NCI-H510A (cell line): ENCODE measurements around the gene AMD1.

Experiments used
- DNase-seq: peaks from one replicate; lab custom pipeline; 2025; lab: John Stamatoyannopoulos, UW

AMD1 gene

DNA sequence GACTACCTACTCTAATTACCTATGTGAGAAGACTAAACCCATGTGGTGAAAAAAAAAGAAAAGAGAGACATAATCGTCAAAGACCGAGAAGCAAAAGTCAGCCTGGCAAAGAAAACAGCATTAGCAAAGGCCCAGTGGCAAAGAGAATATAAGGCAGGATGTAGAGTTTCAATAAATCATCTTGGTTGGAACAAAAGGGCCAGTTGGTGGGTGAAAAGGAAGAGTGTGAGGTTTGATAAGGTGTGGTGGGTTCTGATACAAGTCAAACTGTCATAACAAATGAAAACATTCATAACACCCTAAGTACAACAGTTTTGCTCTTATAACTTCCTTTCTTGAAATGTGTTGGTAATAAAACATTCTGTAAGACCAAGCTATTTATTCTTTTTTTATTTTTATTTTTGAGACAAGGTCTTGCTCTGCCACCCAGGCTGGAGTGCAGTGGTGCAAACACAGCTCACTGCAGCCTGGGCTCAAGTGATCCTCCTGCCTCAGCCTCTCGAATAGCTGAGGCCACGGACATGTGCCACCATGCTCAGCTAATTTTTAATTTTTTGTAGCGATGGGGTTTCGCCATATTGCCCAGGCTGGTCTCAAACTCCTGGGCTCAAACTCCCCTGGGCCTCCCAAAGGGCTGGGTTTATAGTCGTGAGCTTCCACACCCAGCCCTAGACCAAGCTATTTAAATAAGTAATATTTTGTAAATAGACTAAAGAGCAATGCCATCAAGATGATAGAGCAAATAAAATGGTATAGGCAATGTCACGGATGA, 65.0 kb downstream of the AMD1 start:
- no peak for DNase-seq

DNA sequence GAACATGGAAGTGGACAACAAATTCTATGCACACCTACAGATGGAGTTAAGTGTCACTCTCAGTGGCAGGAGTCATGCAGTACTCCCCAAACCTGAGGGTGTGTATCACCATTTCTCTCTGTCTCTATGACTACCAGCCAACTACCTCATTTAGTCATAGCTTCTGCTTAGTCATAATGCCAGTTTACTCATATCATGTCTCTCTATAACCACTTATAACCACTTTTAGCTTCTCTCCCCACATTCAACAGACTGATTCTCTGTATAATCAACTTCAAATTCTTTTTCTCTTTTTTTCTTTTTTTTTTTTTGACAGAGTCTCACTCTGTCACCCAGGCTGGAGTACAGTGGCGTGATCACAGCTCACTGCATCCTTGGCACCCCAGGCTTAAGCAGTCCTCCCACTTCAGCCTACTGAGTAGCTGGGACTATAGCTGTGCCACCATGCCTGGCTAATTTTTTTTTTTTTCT, 70.1 kb downstream of the AMD1 start:
- no peak for DNase-seq
